ENCODE measurements around the gene GUCA2A. TPM values are rescaled to one million over a fixed set of nuclear protein-coding genes. Genes with fewer than 3 reads are reported as not detected.

The GUCA2A gene
- total and polyA plus RNA-seq, 2 of the 8 experiments (the other 6 are each of a cell fraction or from before 2014, with no cell fraction given) = not detected

DNA sequence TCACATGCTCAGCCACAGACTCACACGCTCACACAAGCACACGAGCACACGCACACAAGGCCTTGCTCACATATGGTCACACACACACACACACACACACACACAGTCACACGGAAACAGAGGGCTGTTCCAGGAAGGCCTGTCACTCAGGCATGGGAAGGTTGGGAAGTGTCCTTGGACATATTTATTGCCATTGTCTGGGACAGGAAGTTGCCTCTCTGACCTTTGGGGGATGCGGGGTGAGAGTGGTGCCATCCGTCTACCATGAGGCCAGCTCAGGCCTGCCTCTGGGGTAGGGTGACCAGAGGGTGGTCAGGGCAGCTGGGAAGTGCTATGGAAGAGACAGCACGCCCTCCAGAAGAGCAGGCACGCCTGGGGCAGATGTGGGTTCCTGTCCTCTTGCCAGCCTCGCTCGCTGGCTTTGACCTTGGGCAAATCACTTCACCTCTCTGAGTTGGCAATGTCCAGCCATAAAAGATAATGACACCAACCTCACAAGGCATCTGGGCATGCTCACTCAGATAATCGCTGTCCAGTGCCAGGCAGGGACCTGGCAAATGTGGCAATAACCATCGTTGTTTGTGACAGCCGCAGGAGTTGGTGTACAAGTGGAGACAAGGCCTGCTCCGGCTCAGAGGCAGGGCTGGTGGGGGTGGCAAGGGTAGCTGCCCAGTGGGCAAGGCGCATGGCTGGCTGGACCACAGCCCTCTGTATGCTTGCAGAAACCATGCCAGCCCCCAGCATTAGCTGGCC lies 8.0 kb upstream of the GUCA2A start:
- H3K4ac ChIP-seq (replicated peaks; ENCODE audit: insufficient read length, low read depth, low read length) = no peak overlapping the region
- no peak overlapping the region for H3K9ac ChIP-seq (replicated peaks in 1 of 4; ENCODE audit: extremely low read depth in 1 of 4, low read depth in 3 of 4, low read length in 3 of 4)
- FAIRE-seq (no peak), DNase-seq (ENCODE audit: low read depth in 1 of 2, low spot score in 2 of 2) (no peak)
- no peak overlapping the region for H2BK120ac ChIP-seq (replicated peaks; ENCODE audit: low read depth, low read length)
- H3K27me3 ChIP-seq (replicated peaks in 1 of 4; ENCODE audit: control insufficient read depth in 3 of 4, extremely low read depth in 1 of 4, insufficient read depth in 3 of 4, low read length in 3 of 4) = no peaks in the 10 kb centered on the region
- H2AFZ ChIP-seq (ENCODE audit: low read length) = no peak overlapping the region
- H2BK15ac ChIP-seq (ENCODE audit: low read length) = no peak overlapping the region
- no peaks in the 10 kb centered on the region for H3K9me3 ChIP-seq (ENCODE audit: insufficient read depth in 2 of 2, low read depth in 1 of 2, low read length in 1 of 2)
- no peak overlapping the region for H3K4me3 ChIP-seq (ENCODE audit: extremely low read depth in 1 of 4, insufficient read depth in 2 of 4, low read depth in 3 of 4, low read length in 4 of 4)
- no peak overlapping the region for H3K56ac ChIP-seq (replicated peaks; ENCODE audit: insufficient read length, low read depth, low read length)
- no peak overlapping the region for H4K91ac ChIP-seq (replicated peaks; ENCODE audit: insufficient read length, low read length)
- H2BK5ac ChIP-seq (ENCODE audit: low read depth, low read length) = peak overlapping the region; percentile 57; the same call in 1 of the 2 replicates
- no peaks in the 10 kb centered on the region for H4K20me1 ChIP-seq (replicated peaks in 1 of 2; ENCODE audit: control insufficient read depth in 1 of 2, insufficient read depth in 2 of 2, low read length in 2 of 2)
- H3K23me2 ChIP-seq (ENCODE audit: low read depth, low read length) = no peaks in the 10 kb centered on the region; the same call in 1 of the 2 replicates
- 0 out of 2 replicates have a peak overlapping the region, but pooled peaks have one; percentile 4 for H4K8ac ChIP-seq (ENCODE audit: extremely low read depth, insufficient read depth, low read length)
- no peaks in the 10 kb centered on the region for H3K79me1 ChIP-seq (ENCODE audit: low read depth, low read length)
- peak overlapping the region; percentile 82; the same call in 1 of the 2 replicates for H2AK5ac ChIP-seq (ENCODE audit: low read depth, low read length)
- H3K79me2 ChIP-seq (ENCODE audit: control insufficient read depth in 1 of 2, insufficient read depth in 2 of 2, low read length in 2 of 2) = no peaks in the 10 kb centered on the region
- H3K27ac ChIP-seq (ENCODE audit: low read depth, low read length) = no peak overlapping the region
- POLR2A ChIA-PET (ENCODE audit: partially characterized antibody) = no interaction called here
- CTCF ChIA-PET (ENCODE audit: partially characterized antibody) = interaction anchor here (0.6 to 7.9 kb wide), 32 partner anchors 9 to 657 kb away, joined by 3 to 77 read pairs (median 5); partner anchors contain the start of gene GUCA2A
- peak overlapping the region; percentile 77; the same call in 1 of the 2 replicates for H2BK12ac ChIP-seq (ENCODE audit: low read depth, low read length)
- H4K5ac ChIP-seq (ENCODE audit: insufficient read length, low read depth, low read length) = no peak overlapping the region
- no peak overlapping the region for H3K18ac ChIP-seq (ENCODE audit: extremely low read depth, low read length)
- no peak overlapping the region for H3K4me2 ChIP-seq (ENCODE audit: insufficient read depth in 1 of 2, low read depth in 2 of 2, low read length in 2 of 2)
- no peaks in the 10 kb centered on the region; a peak in 1 of 8 replicates for H3K36me3 ChIP-seq (ENCODE audit: control insufficient read depth in 2 of 4, insufficient read depth in 4 of 4, low read length in 3 of 4)
- H3K4me1 ChIP-seq (replicated peaks in 1 of 4; ENCODE audit: control insufficient read depth in 3 of 4, insufficient read depth in 4 of 4, low read length in 3 of 4) = peaks cover 0 to 7% (median 3%) of the 10 kb centered on the region in 4 experiments; a peak in 2 of 7 replicates
- 81% methylated on average over 13 of the region's 15 CpGs; no CpG with 5 or more reads in 1 of the 2 experiments for WGBS, 2 experiments (ENCODE audit: extremely low coverage in 1 of 2, insufficient coverage in 1 of 2, insufficient read length in 1 of 2, insufficient replicate concordance in 2 of 2, low coverage in 1 of 2, low lambda C conversion rate in 2 of 2, missing lambda C conversion rate in 1 of 2)
- no peak overlapping the region for H3K23ac ChIP-seq (ENCODE audit: insufficient read length)
- H3K14ac ChIP-seq (ENCODE audit: insufficient read length) = no peak overlapping the region
- H2BK20ac ChIP-seq (ENCODE audit: low read length) = no peak overlapping the region
- 0 out of 2 replicates have a peak, but pooled peaks have one; percentile 18 for TF ChIP-seq POLR2AphosphoS5 (IDR thresholded peaks at IDR 0.05; ENCODE audit: low read depth, low read length)
- no peak for TF ChIP-seq CEBPB (IDR thresholded peaks at IDR 0.05; ENCODE audit: low read depth, low read length)
- TF ChIP-seq BACH1 (IDR thresholded peaks at IDR 0.05; ENCODE audit: low read length) = no peak
- TF ChIP-seq CREB1 (IDR thresholded peaks at IDR 0.05) = no peak

Data from H1 (cell line).